Duodenal mucosa (tissue), 2 donors: Measurements from ENCODE around the gene PTPRM.

Experiments
- H3K27ac ChIP-seq: one replicate; pipeline ENCODE4 v1.7.0; 2013; ENCODE audit warnings: low read depth, low read length
- H3K27me3 ChIP-seq, 2 donors: one replicate each; pipeline ENCODE4 v1.7.0; 2013; ENCODE audit warnings: low read length in 2 of 2, control low read depth in 1 of 2; ENCODE audit not compliant: insufficient read depth in 2 of 2, control insufficient read depth in 1 of 2
- H3K36me3 ChIP-seq, 2 donors: one replicate each; pipeline ENCODE4 v1.7.0; 2013; ENCODE audit warnings: low read length in 2 of 2, control low read depth in 1 of 2; ENCODE audit not compliant: insufficient read depth in 2 of 2, control insufficient read depth in 1 of 2
- H3K4me1 ChIP-seq, 2 donors: one replicate each; pipeline ENCODE4 v1.7.0; 2013; ENCODE audit warnings: low read length in 2 of 2, control low read depth in 1 of 2; ENCODE audit not compliant: insufficient read depth in 2 of 2, control insufficient read depth in 1 of 2
- H3K4me3 ChIP-seq, 2 donors: one replicate each; pipeline ENCODE4 v1.7.0; 2013; ENCODE audit warnings: low read length in 2 of 2, low read depth in 1 of 2
- H3K9ac ChIP-seq, 2 donors: one replicate each; pipeline ENCODE4 v1.7.0; 2013; ENCODE audit warnings: low read length in 2 of 2, low read depth in 1 of 2
- H3K9me3 ChIP-seq, 2 donors: one replicate each; pipeline ENCODE4 v1.7.0; 2013; ENCODE audit warnings: low read length in 2 of 2, control low read depth in 1 of 2; ENCODE audit not compliant: control insufficient read depth in 1 of 2

Gene PTPRM

GRCh38 chr18:8081872-8082553, 514.9 kb downstream of the PTPRM start:
- Histone ChIP-seq H3K4me3 (no peak overlapping the region), H3K4me1 (no peaks in the 10 kb centered on the region), H3K9ac (no peak overlapping the region), H3K27me3 (no peaks in the 10 kb centered on the region), H3K9me3 (no peaks in the 10 kb centered on the region), H3K27ac (no peak overlapping the region), H3K36me3 (no peaks in the 10 kb centered on the region)

GRCh38 chr18:8084160-8084559, 517.0 kb downstream of the PTPRM start:
- Histone ChIP-seq H3K4me3 (no peak overlapping the region), H3K9ac (no peak overlapping the region), H3K9me3 (no peaks in the 10 kb centered on the region), H3K27me3 (no peaks in the 10 kb centered on the region), H3K4me1 (no peaks in the 10 kb centered on the region), H3K36me3 (no peaks in the 10 kb centered on the region), H3K27ac (no peak overlapping the region)

GRCh38 chr18:8088626-8089025, 521.5 kb downstream of the PTPRM start:
- Histone ChIP-seq H3K9me3 (no peaks in the 10 kb centered on the region), H3K4me3 (no peak overlapping the region), H3K9ac (no peak overlapping the region), H3K27me3 (no peaks in the 10 kb centered on the region), H3K27ac (no peak overlapping the region), H3K36me3 (no peaks in the 10 kb centered on the region), H3K4me1 (no peaks in the 10 kb centered on the region)

DNA sequence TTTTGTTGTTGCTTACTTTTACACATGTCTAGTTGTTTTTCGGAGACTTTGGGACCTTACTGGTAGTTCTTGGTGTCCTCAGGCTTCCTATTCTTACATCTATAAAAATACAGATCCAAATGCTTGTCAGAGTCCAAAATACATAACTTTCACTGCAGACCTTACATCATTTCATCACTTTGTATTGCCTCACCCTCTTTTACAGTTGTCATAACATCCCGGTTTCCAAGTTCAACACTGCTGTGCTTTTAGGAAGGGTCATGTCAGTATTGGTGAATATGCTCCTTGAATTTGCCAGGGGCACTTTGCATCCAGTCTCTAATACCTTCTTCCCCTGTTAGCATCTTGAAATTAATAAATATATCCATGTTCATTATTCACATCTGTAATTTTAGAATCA, 523.9 kb downstream of the PTPRM start:
- no peaks in the 10 kb centered on the region for H3K4me1 ChIP-seq
- H3K27me3 ChIP-seq = no peaks in the 10 kb centered on the region
- H3K9me3 ChIP-seq = no peaks in the 10 kb centered on the region
- no peaks in the 10 kb centered on the region for H3K36me3 ChIP-seq
- no peak overlapping the region for H3K27ac ChIP-seq
- H3K9ac ChIP-seq = no peak overlapping the region
- H3K4me3 ChIP-seq = no peak overlapping the region

DNA sequence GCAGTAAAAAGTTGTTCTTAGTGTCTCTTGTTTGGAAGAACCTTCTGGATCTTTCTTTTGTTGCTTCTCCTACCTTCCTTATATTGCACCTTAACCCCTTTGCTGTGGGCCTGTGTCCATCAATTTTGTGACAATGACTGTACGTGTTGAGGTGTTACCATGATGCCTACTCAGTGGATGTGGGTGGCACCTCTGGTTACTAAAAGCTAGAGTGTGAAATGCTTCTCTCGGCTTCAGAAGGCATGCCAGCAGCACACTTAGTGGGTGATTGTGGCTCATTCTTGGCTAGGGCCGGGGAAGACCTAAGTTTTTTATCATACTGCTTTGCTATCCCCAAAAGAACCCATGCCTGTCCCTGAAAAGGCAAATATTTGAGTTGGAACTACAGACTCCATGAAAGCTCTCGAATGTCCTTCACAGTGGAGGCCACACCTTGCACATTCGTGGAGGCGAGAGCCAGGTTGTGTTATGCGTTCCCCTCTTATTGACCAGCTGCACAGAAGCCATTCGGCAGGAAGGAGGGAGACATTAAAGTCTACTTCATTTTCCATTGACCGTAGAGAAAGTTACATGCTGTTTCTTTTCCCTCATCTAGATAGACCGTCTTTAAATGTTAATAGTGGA, 528.9 kb downstream of the PTPRM start:
- Histone ChIP-seq H3K4me3 (no peak overlapping the region), H3K27ac (no peak overlapping the region), H3K36me3 (no peaks in the 10 kb centered on the region), H3K9ac (no peak overlapping the region), H3K9me3 (no peaks in the 10 kb centered on the region), H3K27me3 (no peaks in the 10 kb centered on the region), H3K4me1 (no peaks in the 10 kb centered on the region)

DNA sequence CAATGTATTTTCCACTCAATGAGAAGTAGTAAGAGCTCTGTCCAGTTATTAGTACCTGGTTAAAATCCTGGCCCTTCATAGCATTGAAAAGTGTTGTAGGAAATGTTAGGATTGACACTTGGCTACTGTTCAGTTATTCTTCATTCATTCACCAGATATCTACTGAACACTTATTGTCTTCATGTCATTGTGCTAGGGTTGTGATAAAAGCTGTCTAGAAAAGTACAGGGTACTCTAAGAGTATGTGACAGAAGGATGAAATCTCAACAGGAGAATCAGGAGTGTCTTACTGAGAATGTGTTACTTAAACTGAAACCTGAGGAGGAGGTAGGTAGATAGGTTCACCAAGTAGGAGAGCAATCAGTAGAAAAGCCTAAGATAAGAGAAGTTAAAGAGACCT, 530.3 kb downstream of the PTPRM start:
- Histone ChIP-seq H3K27ac (no peak overlapping the region), H3K27me3 (no peaks in the 10 kb centered on the region), H3K9ac (no peak overlapping the region), H3K4me3 (no peak overlapping the region), H3K9me3 (peaks cover 0 to 1% of the 10 kb centered on the region in 2 donors), H3K36me3 (no peaks in the 10 kb centered on the region), H3K4me1 (no peaks in the 10 kb centered on the region)

- Histone ChIP-seq H3K4me1 (no peaks in the 10 kb centered on the region), H3K27me3 (no peaks in the 10 kb centered on the region), H3K36me3 (no peaks in the 10 kb centered on the region), H3K27ac (no peak overlapping the region), H3K9me3 (peaks cover 0 to 6% of the 10 kb centered on the region in 2 donors), H3K4me3 (no peak overlapping the region), H3K9ac (no peak overlapping the region)
Observed at GRCh38 chr18:8097927-8098326, 530.8 kb downstream of the PTPRM start.

GRCh38 chr18:8106603-8107002, 539.5 kb downstream of the PTPRM start:
- Histone ChIP-seq H3K4me1 (no peaks in the 10 kb centered on the region), H3K9ac (no peak overlapping the region), H3K27me3 (no peaks in the 10 kb centered on the region), H3K4me3 (no peak overlapping the region), H3K27ac (no peak overlapping the region), H3K36me3 (no peaks in the 10 kb centered on the region), H3K9me3 (peaks cover 2 to 12% of the 10 kb centered on the region in 2 donors)

DNA sequence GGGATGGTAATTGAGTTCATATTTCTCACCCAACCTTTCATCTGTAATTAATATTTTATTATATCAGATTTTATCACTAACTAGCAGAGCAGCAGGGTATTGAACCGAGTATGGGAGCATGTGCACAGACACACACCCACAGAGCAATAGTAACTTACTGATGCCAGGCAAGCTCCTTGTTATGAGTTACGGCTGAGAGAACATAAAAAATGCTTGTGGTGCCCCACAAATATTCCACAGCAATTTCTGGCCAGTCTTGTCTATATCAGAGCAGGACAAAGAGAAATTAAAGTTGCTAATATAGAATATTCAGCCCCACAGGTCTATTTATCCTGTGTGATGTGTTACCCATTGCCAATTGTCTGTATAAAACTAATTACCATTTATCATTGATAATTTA, 540.3 kb downstream of the PTPRM start:
- Histone ChIP-seq H3K36me3 (no peaks in the 10 kb centered on the region), H3K4me3 (no peak overlapping the region), H3K9ac (no peak overlapping the region), H3K27me3 (no peaks in the 10 kb centered on the region), H3K27ac (no peak overlapping the region), H3K4me1 (no peaks in the 10 kb centered on the region), H3K9me3 (peaks cover 2 to 11% of the 10 kb centered on the region in 2 donors)

GRCh38 chr18:8114480-8114879, 547.4 kb downstream of the PTPRM start:
- H3K36me3 ChIP-seq = no peaks in the 10 kb centered on the region
- peaks cover 0 to 4% of the 10 kb centered on the region in 2 donors for H3K4me1 ChIP-seq
- H3K9ac ChIP-seq = no peak overlapping the region
- H3K9me3 ChIP-seq = no peaks in the 10 kb centered on the region
- no peak overlapping the region for H3K4me3 ChIP-seq
- H3K27me3 ChIP-seq = no peaks in the 10 kb centered on the region
- H3K27ac ChIP-seq = no peak overlapping the region
